Kidney (tissue), 14 donors: Measurements from ENCODE around the gene MYLK2. TPM values are rescaled to one million over a fixed set of nuclear protein-coding genes. Genes with fewer than 3 reads are reported as not detected.

Experiments
- DNase-seq, 5 donors: peaks; one replicate each; pipeline ENCODE4 v3.0.0-alpha.2; 2013 to 2020
- FAIRE-seq: peaks from 2 replicates; lab custom pipeline; 2012; peaks lifted over from hg19 to GRCh38; lab: Jason Lieb, UNC
- H3K27ac ChIP-seq, 2 donors: one replicate each; pipeline ENCODE4 v1.7.0; 2013; ENCODE audit warnings: low read depth in 2 of 2, low read length in 2 of 2, inconsistent platforms in 1 of 2
- H3K27me3 ChIP-seq: one replicate; pipeline ENCODE4 v1.7.1; 2013; ENCODE audit warnings: low read length, inconsistent platforms; ENCODE audit not compliant: control insufficient read depth, insufficient read depth
- H3K36me3 ChIP-seq, 3 donors: one replicate each; pipeline versions ENCODE4 v1.7.0 to v1.7.1; 2013; ENCODE audit warnings: low read length in 3 of 3, control low read depth in 1 of 3, inconsistent platforms in 1 of 3; ENCODE audit not compliant: insufficient read depth in 3 of 3, control insufficient read depth in 2 of 3
- H3K4me1 ChIP-seq, 3 donors: one replicate each; pipeline versions ENCODE4 v1.7.0 to v1.7.1; 2013; ENCODE audit warnings: low read length in 3 of 3, inconsistent platforms in 1 of 3, low read depth in 1 of 3; ENCODE audit not compliant: control insufficient read depth in 2 of 3, insufficient read depth in 2 of 3
- H3K4me3 ChIP-seq, 3 donors: one replicate each; pipeline versions ENCODE4 v1.7.0 to v1.8.1; 2013; ENCODE audit warnings: low read length in 3 of 3, control low read depth in 1 of 3, inconsistent platforms in 1 of 3
- H3K9ac ChIP-seq, 3 donors: one replicate each; pipeline versions ENCODE4 v1.7.0 to v1.7.1; 2013; ENCODE audit warnings: low read length in 3 of 3, control low read depth in 1 of 3, inconsistent platforms in 1 of 3
- H3K9me3 ChIP-seq, 3 donors: one replicate each; pipeline versions ENCODE4 v1.7.0 to v1.7.1; 2013; ENCODE audit warnings: low read length in 3 of 3, control low read depth in 1 of 3, inconsistent platforms in 1 of 3; ENCODE audit not compliant: control insufficient read depth in 2 of 3, insufficient read depth in 1 of 3
- CTCF ChIP-seq: IDR thresholded peaks from 3 replicates; pipeline ENCODE4 v1.5.1; 2012; ENCODE audit warnings: mild to moderate bottlenecking, moderate library complexity, borderline replicate concordance; ENCODE audit not compliant: insufficient read depth; ENCODE audit errors: extremely low read depth
- intact Hi-C: fragments of 100-400 bp; cut with DNase I; formaldehyde crosslinking; loops from one replicate; pipeline ENCODE4 v1.11.1; 2022
- polyA plus RNA-seq: library from polyadenylated mRNA; stranded (reverse); fragments of 350-450 nt; fragmentation: Illumina TruSeq; extraction: RNeasy Lipid Tissue Mini Kit (QIAGEN cat#74804); gene quantifications from one replicate; pipeline ENCODE4 v1.2.3, GENCODE V29; 2014; ENCODE audit warnings: low read depth, low replicate concordance; ENCODE audit not compliant: insufficient read depth
- total RNA-seq: library from RNA; stranded (reverse); fragmentation: NEBNext Ultra II Directional; extraction: Animal tissue kit (Norgen Biotek cat#: 25700); gene quantifications from one replicate; pipeline ENCODE4 v1.2.1, GENCODE V29; 2021
- donor health status: control.
- donor health status: control.
- donor health status: control.
- donor health status: control.
- donor health status: control.
- donor health status: DM: yes; HTN: yes; CAD: no.
- donor health status: Normal renal cell carcinoma (clear cell type).

MYLK2 gene
- total and polyA plus RNA-seq, 2 donors from 2014 or later, result not detected

GRCh38 chr20:31871618-31871954 lies 52.4 kb downstream of the MYLK2 start:
- Histone ChIP-seq H3K36me3 (no peaks in the 10 kb centered on the region), H3K4me3 (peak overlapping the region in 1 of 3 donors; percentile 93), H3K9me3 (no peaks in the 10 kb centered on the region), H3K9ac (peak overlapping the region in 1 of 3 donors; percentile 72), H3K27ac (peak overlapping the region in 1 of 2 donors; percentile 27), H3K4me1 (peaks cover 0 to 12% (median 10%) of the 10 kb centered on the region in 3 donors), H3K27me3 (no peaks in the 10 kb centered on the region)
- no peak for DNase-seq
- FAIRE-seq, result no peak
- no peak for TF ChIP-seq CTCF
- intact Hi-C loops, result no loop called here

- FAIRE-seq (no peak), DNase-seq (peak in 1 of 5 donors; percentile 36)
- no peaks in the 10 kb centered on the region for H3K9me3 ChIP-seq
- TF ChIP-seq CTCF, result no peak
- H3K27me3 ChIP-seq, result no peaks in the 10 kb centered on the region
- H3K4me3 ChIP-seq, result no peak overlapping the region
- no peak overlapping the region for H3K27ac ChIP-seq
- H3K4me1 ChIP-seq, result peaks cover 0 to 12% (median 10%) of the 10 kb centered on the region in 3 donors
- no peak overlapping the region for H3K9ac ChIP-seq
- H3K36me3 ChIP-seq, result no peaks in the 10 kb centered on the region
- intact Hi-C loops, result no loop called here
Observed at GRCh38 chr20:31872406-31872805, 53.2 kb downstream of the MYLK2 start.

- intact Hi-C loops, result no loop called here
- H3K27ac ChIP-seq, result no peak overlapping the region
- FAIRE-seq, result no peak
Observed at GRCh38 chr20:31875671-31876070, 56.5 kb downstream of the MYLK2 start.

More at GRCh38 chr20:31875671-31876070, 56.5 kb downstream of the MYLK2 start:
- H3K9me3 ChIP-seq, result no peaks in the 10 kb centered on the region
- H3K36me3 ChIP-seq, result no peaks in the 10 kb centered on the region
- H3K4me3 ChIP-seq, result no peak overlapping the region
- no peak overlapping the region for H3K9ac ChIP-seq
- H3K4me1 ChIP-seq, result peaks cover 0 to 2% (median 0%) of the 10 kb centered on the region in 3 donors
- DNase-seq, result no peak
- TF ChIP-seq CTCF, result no peak
- no peaks in the 10 kb centered on the region for H3K27me3 ChIP-seq
